Glutamatergic neuron (in vitro differentiated cells): ENCODE results near the gene GMDS. TPM values are rescaled to one million over a fixed set of nuclear protein-coding genes. Genes with fewer than 3 reads are reported as not detected.

Source experiments
- DNase-seq: peaks from one replicate; pipeline ENCODE4 v3.0.0; 2022
- H3K27ac Mint-ChIP-seq: one replicate; pipeline ENCODE4 v1.8.0; 2020; ENCODE audit warnings: mild to moderate bottlenecking, mixed read lengths, inconsistent platforms; ENCODE audit not compliant: unreplicated experiment
- H3K27me3 Mint-ChIP-seq: one replicate; pipeline ENCODE4 v1.8.0; 2020; ENCODE audit warnings: mild to moderate bottlenecking, moderate library complexity, mixed read lengths, inconsistent platforms; ENCODE audit not compliant: unreplicated experiment
- H3K36me3 Mint-ChIP-seq: one replicate; pipeline ENCODE4 v1.8.0; 2020; ENCODE audit warnings: mild to moderate bottlenecking, mixed read lengths, inconsistent platforms; ENCODE audit not compliant: unreplicated experiment
- H3K4me1 Mint-ChIP-seq: one replicate; pipeline ENCODE4 v1.8.0; 2020; ENCODE audit warnings: mild to moderate bottlenecking, low read depth, mixed read lengths, inconsistent platforms; ENCODE audit not compliant: unreplicated experiment
- H3K4me3 Mint-ChIP-seq: one replicate; pipeline ENCODE4 v1.8.0; 2020; ENCODE audit warnings: mild to moderate bottlenecking, mixed read lengths, inconsistent platforms; ENCODE audit not compliant: unreplicated experiment
- H3K9me3 Mint-ChIP-seq: one replicate; pipeline ENCODE4 v1.8.0; 2020; ENCODE audit warnings: mild to moderate bottlenecking, moderate library complexity, mixed read lengths, inconsistent platforms; ENCODE audit not compliant: unreplicated experiment
- total RNA-seq: library from RNA; stranded (reverse); fragmentation: NEBNext Ultra II Directional; extraction: Animal tissue kit (Norgen Biotek cat#: 25700); gene quantifications from one replicate; pipeline ENCODE4 v1.2.1, GENCODE V29; 2021; ENCODE audit not compliant: unreplicated experiment
- TF ChIP-seq, protein P1 (sequence below): fragments of 200-600 bp; sonication (generic); IDR thresholded peaks from one replicate; pipeline ENCODE4 v1.5.0; 2021; ENCODE audit not compliant: partially characterized antibody, unreplicated experiment

Gene GMDS
- total RNA-seq, 1 donor from 2014 or later: 8.9 TPM

DNA sequence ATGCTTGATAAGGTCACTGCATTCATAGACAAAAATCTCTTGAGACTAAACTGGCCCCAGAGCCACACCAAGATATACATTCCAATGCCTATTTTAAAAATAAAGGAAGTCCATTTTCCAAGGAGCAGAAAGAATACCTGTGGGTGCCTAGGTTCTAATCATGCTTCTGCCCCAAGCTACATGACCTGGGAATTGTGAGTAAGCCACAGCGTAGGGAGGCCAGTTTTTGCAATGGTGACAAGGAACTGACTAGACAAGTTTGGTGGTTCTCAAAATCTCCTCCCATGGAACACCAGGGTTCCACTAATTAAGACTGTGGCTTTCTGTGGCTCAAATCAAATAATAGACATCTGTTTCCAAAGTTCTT is 83.3 kb downstream of the GMDS start:
- Mint-ChIP-seq H3K4me1 (peaks cover 8% of the 10 kb centered on the region), H3K27me3 (no peaks in the 10 kb centered on the region), H3K9me3 (no peaks in the 10 kb centered on the region), H3K36me3 (peaks cover 5% of the 10 kb centered on the region), H3K27ac (no peak overlapping the region), H3K4me3 (no peak overlapping the region)
- TF ChIP-seq, protein P1, sequence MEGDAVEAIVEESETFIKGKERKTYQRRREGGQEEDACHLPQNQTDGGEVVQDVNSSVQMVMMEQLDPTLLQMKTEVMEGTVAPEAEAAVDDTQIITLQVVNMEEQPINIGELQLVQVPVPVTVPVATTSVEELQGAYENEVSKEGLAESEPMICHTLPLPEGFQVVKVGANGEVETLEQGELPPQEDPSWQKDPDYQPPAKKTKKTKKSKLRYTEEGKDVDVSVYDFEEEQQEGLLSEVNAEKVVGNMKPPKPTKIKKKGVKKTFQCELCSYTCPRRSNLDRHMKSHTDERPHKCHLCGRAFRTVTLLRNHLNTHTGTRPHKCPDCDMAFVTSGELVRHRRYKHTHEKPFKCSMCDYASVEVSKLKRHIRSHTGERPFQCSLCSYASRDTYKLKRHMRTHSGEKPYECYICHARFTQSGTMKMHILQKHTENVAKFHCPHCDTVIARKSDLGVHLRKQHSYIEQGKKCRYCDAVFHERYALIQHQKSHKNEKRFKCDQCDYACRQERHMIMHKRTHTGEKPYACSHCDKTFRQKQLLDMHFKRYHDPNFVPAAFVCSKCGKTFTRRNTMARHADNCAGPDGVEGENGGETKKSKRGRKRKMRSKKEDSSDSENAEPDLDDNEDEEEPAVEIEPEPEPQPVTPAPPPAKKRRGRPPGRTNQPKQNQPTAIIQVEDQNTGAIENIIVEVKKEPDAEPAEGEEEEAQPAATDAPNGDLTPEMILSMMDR: no peak
- DNase-seq: no peak

- Mint-ChIP-seq H3K9me3 (no peaks in the 10 kb centered on the region), H3K4me3 (no peak overlapping the region), H3K4me1 (peaks cover 24% of the 10 kb centered on the region), H3K27me3 (no peaks in the 10 kb centered on the region), H3K36me3 (peaks cover 5% of the 10 kb centered on the region), H3K27ac (no peak overlapping the region)
- peak; percentile 55 for DNase-seq
- TF ChIP-seq, protein P1: peak; percentile 84
These were observed 86.7 kb downstream of the GMDS start for GRCh38 chr6:2158596-2159271.

GRCh38 chr6:2157441-2158127 is 87.8 kb downstream of the GMDS start:
- DNase-seq: no peak
- H3K4me3 Mint-ChIP-seq: no peak overlapping the region
- H3K27ac Mint-ChIP-seq: no peak overlapping the region
- H3K9me3 Mint-ChIP-seq: no peaks in the 10 kb centered on the region
- no peaks in the 10 kb centered on the region for H3K27me3 Mint-ChIP-seq
- TF ChIP-seq, protein P1: no peak
- H3K4me1 Mint-ChIP-seq: peaks cover 24% of the 10 kb centered on the region
- H3K36me3 Mint-ChIP-seq: no peaks in the 10 kb centered on the region

- Mint-ChIP-seq H3K27ac (no peak overlapping the region), H3K4me1 (peaks cover 24% of the 10 kb centered on the region), H3K9me3 (no peaks in the 10 kb centered on the region), H3K27me3 (no peaks in the 10 kb centered on the region), H3K4me3 (peak overlapping the region; percentile 43), H3K36me3 (no peaks in the 10 kb centered on the region)
- DNase-seq: no peak
- TF ChIP-seq, protein P1: no peak
These were observed 90.2 kb downstream of the GMDS start for GRCh38 chr6:2155206-2155605.

GRCh38 chr6:2149361-2150006 is 95.9 kb downstream of the GMDS start:
- Mint-ChIP-seq H3K27ac (peak overlapping the region; percentile 45), H3K4me1 (peaks cover 10% of the 10 kb centered on the region), H3K9me3 (no peaks in the 10 kb centered on the region), H3K4me3 (peak overlapping the region; percentile 0), H3K27me3 (peaks cover under 1% of the 10 kb centered on the region), H3K36me3 (no peaks in the 10 kb centered on the region)
- TF ChIP-seq, protein P1: no peak
- no peak for DNase-seq
